ENCODE data around the gene ABHD16A.

The ABHD16A gene

DNA sequence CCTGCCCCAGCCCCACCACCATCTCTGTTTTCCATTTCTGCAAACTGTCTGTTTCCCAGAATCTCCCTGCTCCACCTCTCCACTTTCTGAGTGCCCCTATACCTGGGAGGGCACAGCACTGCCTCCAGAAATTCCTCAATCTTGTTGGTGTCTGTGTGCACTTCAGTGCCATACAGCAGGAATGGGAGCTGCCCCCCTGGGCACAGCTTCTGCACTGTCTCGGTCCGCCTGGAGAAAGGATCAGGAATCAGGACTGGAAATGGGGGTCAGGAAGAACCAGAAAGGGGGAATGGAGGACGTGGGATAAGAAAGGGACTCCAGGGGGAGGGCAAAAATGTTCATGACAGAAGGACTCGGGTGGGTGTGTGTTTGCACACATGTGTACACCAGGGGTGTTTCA is 30.6 kb upstream of the ABHD16A start:
- Histone ChIP-seq H3K4me3 (ENCODE audit: low read depth, low read length) (no peak overlapping the region), H3K9me3 (ENCODE audit: severe bottlenecking) (no peaks in the 10 kb centered on the region), H3K36me3 (peaks cover 40% of the 10 kb centered on the region), H3K27ac (no peak overlapping the region), H3K27me3 (ENCODE audit: insufficient read depth, low read depth, severe bottlenecking) (no peaks in the 10 kb centered on the region)
- no peak for DNase-seq
- TF ChIP-seq, protein P1, sequence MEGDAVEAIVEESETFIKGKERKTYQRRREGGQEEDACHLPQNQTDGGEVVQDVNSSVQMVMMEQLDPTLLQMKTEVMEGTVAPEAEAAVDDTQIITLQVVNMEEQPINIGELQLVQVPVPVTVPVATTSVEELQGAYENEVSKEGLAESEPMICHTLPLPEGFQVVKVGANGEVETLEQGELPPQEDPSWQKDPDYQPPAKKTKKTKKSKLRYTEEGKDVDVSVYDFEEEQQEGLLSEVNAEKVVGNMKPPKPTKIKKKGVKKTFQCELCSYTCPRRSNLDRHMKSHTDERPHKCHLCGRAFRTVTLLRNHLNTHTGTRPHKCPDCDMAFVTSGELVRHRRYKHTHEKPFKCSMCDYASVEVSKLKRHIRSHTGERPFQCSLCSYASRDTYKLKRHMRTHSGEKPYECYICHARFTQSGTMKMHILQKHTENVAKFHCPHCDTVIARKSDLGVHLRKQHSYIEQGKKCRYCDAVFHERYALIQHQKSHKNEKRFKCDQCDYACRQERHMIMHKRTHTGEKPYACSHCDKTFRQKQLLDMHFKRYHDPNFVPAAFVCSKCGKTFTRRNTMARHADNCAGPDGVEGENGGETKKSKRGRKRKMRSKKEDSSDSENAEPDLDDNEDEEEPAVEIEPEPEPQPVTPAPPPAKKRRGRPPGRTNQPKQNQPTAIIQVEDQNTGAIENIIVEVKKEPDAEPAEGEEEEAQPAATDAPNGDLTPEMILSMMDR (IDR thresholded peaks at IDR 0.05; ENCODE audit: low read depth, low read length) = no peak

DNA sequence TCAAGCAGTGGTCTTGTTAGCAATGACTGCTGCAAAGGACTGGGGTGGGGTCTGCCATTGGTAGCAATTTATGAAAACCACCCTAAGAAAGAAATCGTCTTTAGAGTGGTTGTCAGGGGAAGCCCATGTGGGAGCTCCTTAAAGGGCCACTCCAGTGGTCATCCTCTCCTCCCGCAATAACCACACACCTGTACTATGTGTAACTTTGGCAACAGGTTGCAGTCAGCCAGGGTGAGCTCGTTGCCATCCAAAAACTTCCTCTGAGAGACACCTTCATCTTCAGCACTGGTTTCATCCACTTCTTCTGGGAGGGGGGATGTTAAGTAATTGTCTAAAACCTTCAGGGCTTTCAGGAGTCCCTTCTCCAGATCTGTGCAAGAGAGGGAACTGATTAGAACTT is 28.9 kb upstream of the ABHD16A start:
- no peaks in the 10 kb centered on the region for H3K9me3 ChIP-seq (ENCODE audit: severe bottlenecking)
- TF ChIP-seq, protein P1 (IDR thresholded peaks at IDR 0.05; ENCODE audit: low read depth, low read length) = no peak
- H3K27ac ChIP-seq = no peak overlapping the region
- no peak for DNase-seq
- H3K36me3 ChIP-seq = peaks cover 55% of the 10 kb centered on the region
- H3K27me3 ChIP-seq (ENCODE audit: insufficient read depth, low read depth, severe bottlenecking) = no peaks in the 10 kb centered on the region
- H3K4me3 ChIP-seq (ENCODE audit: low read depth, low read length) = no peak overlapping the region

DNA sequence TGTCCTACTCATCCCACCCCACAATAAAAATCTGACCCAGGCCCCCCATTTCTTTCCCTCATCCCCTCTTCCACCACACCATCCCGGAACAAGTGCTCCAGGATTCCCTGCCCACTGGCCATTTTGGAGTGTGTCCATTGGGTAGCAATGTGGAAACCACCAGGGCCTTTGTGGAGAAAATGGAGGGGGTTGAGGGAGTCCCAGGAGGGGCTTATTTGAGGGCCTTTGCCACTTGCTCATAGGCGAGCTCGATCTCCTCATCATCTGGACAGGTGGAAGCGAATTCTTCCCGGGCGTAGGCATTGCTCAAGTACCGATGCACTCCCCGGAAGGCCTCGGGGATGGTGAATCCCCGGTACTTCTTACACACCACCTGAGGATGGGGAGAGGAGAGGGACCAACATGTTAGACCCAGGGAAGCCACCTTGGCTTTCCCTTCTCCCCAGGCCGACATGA is 27.5 kb upstream of the ABHD16A start:
- Histone ChIP-seq H3K4me3 (ENCODE audit: low read depth, low read length) (no peak overlapping the region), H3K36me3 (peaks cover 68% of the 10 kb centered on the region), H3K9me3 (ENCODE audit: severe bottlenecking) (no peaks in the 10 kb centered on the region), H3K27me3 (ENCODE audit: insufficient read depth, low read depth, severe bottlenecking) (no peaks in the 10 kb centered on the region), H3K27ac (peak overlapping the region; percentile 81)
- TF ChIP-seq, protein P1 (IDR thresholded peaks at IDR 0.05; ENCODE audit: low read depth, low read length) = no peak
- DNase-seq = no peak

DNA sequence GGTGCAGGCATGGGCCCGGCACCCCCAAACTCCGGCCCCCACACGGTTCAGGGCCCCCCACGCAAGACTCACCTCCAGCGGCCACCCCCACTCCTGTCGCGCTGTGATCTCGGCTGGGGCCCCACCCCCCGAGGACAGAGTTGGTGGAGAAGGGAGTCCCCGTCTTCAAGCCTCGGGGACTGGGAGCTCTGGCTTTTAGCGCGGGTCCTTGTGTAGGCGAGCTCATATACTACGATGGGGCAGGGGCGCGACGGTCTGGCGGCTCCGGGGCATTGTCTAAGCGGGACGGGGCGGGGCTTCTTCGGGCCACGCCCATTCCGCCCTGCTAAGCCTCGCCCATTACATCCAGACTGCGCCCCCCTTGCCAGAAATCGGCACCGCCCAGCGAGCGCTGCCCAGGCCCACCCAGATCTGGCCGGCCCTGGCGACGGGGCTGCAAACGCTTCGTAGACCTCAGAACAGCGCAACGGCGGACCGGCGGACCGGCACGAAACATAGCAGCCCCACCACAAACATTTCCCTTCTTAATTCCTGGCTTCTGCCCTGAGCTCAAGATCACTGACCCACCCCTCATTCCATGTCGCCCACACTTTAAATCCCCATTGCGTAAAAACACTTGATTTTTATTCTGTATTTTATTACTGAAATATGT is 27.0 kb upstream of the ABHD16A start:
- Histone ChIP-seq H3K27ac (peak overlapping the region; percentile 81), H3K9me3 (ENCODE audit: severe bottlenecking) (no peaks in the 10 kb centered on the region), H3K27me3 (ENCODE audit: insufficient read depth, low read depth, severe bottlenecking) (no peaks in the 10 kb centered on the region), H3K36me3 (peaks cover 68% of the 10 kb centered on the region), H3K4me3 (ENCODE audit: low read depth, low read length) (peak overlapping the region; percentile 82)
- peak; percentile 94 for DNase-seq
- TF ChIP-seq, protein P1 (IDR thresholded peaks at IDR 0.05; ENCODE audit: low read depth, low read length) = peak; percentile 14; the same call in 1 of the 2 replicates

DNA sequence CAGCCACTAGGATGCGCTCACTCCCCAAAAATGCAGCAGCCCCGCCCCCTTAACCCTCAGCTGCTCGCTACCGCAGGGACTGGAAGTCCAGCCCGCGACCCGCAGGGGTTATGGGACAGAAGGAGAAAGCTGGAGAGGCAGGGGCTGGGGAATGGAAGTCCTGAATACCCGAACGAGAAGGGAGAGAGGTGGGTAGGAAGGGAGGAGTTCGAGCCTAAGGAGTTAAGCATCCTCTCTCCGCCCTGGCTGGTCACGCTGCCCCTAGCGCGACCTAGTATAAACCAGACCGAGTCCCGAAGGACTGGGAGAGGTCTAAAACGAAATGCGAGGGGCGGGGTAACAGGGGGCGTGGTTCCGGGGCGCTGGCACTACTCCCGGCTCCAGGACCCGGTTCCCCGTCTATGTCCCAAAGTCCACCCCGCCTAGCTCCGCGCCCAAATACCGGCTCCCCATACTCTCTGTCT is 26.4 kb upstream of the ABHD16A start:
- DNase-seq = peak; percentile 98
- peaks cover 67% of the 10 kb centered on the region for H3K36me3 ChIP-seq
- TF ChIP-seq, protein P1 (IDR thresholded peaks at IDR 0.05; ENCODE audit: low read depth, low read length) = no peak; the same call in 1 of the 2 replicates

More for the DNA sequence above, 26.4 kb upstream of the ABHD16A start:
- H3K27me3 ChIP-seq (ENCODE audit: insufficient read depth, low read depth, severe bottlenecking) = no peaks in the 10 kb centered on the region
- H3K4me3 ChIP-seq (ENCODE audit: low read depth, low read length) = peak overlapping the region; percentile 82
- H3K9me3 ChIP-seq (ENCODE audit: severe bottlenecking) = no peaks in the 10 kb centered on the region
- peak overlapping the region; percentile 81 for H3K27ac ChIP-seq

Data from WERI-Rb-1 (cell line).